ENCODE data around the gene TCEAL2. TPM values are rescaled to one million over a fixed set of nuclear protein-coding genes. Genes with fewer than 3 reads are reported as not detected.
"Not testable (repeated sequence)": the region's sequence is repeated elsewhere in the genome, so short reads cannot be mapped to it uniquely, and the experiment has no call there.

Gene TCEAL2
- total RNA-seq, 1 donor from 2014 or later = 0.47 TPM

DNA sequence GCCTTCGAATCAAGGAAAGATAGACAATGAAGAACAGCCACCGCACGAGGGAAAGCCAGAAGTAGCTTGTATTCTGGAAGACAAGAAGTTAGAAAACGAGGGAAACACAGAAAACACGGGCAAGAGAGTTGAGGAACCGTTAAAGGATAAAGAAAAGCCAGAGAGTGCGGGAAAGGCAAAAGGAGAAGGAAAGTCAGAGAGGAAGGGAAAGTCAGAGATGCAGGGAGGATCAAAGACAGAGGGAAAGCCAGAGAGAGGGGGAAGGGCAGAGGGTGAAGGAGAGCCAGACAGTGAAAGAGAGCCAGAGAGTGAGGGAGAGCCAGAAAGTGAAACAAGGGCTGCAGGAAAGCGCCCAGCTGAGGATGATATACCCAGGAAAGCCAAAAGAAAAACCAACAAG is 1.4 kb downstream of the TCEAL2 start:
- intact Hi-C loops (cut with micrococcal nuclease) = no loop called here
- no peak overlapping the region for H3K4me3 ChIP-seq
- no peak for DNase-seq
- H3K4me1 ChIP-seq = no peaks in the 10 kb centered on the region
- no peaks in the 10 kb centered on the region for H3K9me3 ChIP-seq (replicated peaks)
- H3K27me3 ChIP-seq (ENCODE audit: low read depth) = peaks cover 37% of the 10 kb centered on the region
- H3K27ac ChIP-seq (replicated peaks) = no peak overlapping the region
- TF ChIP-seq, protein P1, sequence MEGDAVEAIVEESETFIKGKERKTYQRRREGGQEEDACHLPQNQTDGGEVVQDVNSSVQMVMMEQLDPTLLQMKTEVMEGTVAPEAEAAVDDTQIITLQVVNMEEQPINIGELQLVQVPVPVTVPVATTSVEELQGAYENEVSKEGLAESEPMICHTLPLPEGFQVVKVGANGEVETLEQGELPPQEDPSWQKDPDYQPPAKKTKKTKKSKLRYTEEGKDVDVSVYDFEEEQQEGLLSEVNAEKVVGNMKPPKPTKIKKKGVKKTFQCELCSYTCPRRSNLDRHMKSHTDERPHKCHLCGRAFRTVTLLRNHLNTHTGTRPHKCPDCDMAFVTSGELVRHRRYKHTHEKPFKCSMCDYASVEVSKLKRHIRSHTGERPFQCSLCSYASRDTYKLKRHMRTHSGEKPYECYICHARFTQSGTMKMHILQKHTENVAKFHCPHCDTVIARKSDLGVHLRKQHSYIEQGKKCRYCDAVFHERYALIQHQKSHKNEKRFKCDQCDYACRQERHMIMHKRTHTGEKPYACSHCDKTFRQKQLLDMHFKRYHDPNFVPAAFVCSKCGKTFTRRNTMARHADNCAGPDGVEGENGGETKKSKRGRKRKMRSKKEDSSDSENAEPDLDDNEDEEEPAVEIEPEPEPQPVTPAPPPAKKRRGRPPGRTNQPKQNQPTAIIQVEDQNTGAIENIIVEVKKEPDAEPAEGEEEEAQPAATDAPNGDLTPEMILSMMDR (IDR thresholded peaks at IDR 0.05; ENCODE audit: borderline replicate concordance) = no peak
- H3K36me3 ChIP-seq = no peaks in the 10 kb centered on the region

DNA sequence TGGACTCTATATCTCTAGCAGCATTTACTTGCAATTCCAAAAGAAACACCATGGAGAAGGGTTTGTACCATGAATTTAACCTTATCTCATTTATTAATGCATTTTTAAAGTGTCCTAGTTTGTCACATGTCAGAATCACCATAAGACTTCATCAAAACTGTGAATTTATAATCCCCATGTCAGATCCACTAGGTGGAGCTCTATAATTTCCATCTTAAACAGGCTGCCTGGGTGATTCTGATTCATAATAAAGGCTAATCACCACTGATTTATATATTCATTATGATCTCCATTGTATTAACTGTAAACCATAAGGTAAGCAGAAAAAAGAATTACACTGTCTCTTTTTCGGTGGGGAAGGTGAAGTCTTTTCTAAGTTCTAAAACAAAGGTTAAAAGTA is 4.0 kb downstream of the TCEAL2 start:
- Histone ChIP-seq H3K9me3 (replicated peaks) (no peaks in the 10 kb centered on the region), H3K36me3 (no peaks in the 10 kb centered on the region), H3K27ac (replicated peaks) (no peak overlapping the region), H3K4me1 (no peaks in the 10 kb centered on the region), H3K4me3 (no peak overlapping the region), H3K27me3 (ENCODE audit: low read depth) (peaks cover 34% of the 10 kb centered on the region)
- intact Hi-C loops (cut with micrococcal nuclease) = no loop called here
- TF ChIP-seq, protein P1 (IDR thresholded peaks at IDR 0.05; ENCODE audit: borderline replicate concordance) = peak; percentile 31
- no peak for DNase-seq

DNA sequence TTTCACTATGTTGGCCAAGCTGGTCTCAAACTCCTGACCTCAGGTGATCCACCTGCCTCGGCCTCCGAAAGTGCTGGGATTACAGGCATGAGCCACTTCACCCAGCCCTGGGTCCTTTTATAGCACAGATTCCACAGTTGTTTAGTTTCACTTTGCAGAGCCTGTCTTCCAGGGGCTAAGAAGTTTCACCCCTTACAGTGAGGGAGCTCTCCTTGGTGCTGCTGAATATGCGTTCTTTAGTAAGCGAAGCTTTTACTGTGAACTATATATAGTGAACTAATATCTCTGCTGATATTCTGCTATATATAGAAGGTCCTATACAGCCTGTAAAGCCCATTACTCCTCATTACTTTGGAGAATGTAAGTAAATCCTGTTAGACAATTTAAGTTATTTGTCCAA is 12.6 kb downstream of the TCEAL2 start:
- DNase-seq = no peak
- Histone ChIP-seq H3K9me3 (replicated peaks) (no peaks in the 10 kb centered on the region), H3K4me1 (no peaks in the 10 kb centered on the region), H3K4me3 (no peak overlapping the region), H3K36me3 (no peaks in the 10 kb centered on the region), H3K27me3 (ENCODE audit: low read depth) (peaks cover 18% of the 10 kb centered on the region), H3K27ac (replicated peaks) (no peak overlapping the region)
- TF ChIP-seq, protein P1 (IDR thresholded peaks at IDR 0.05; ENCODE audit: borderline replicate concordance) = no peak
- intact Hi-C loops (cut with micrococcal nuclease) = no loop called here

DNA sequence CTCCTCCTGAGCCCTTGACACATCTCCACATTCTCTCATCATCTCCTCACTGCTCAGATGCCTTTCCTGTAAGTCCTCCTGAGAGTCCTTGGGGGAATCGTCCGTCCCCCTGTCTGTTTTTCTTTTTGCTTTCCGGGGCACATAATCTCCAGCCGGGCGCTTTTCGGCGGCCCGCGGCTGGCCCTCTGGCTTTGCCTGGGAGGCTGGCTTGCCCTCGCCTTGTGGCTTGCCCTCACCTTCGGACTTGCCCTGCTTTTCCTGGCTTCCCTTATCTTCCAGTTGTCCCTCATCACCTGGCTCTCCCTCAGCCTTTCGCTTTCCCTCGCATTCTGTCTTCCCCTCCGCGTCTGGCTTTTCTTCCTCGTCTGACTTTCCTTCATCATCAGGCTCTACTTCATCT is 15.4 kb downstream of the TCEAL2 start:
- H3K27ac ChIP-seq (replicated peaks); H3K36me3 ChIP-seq; DNase-seq; H3K9me3 ChIP-seq (replicated peaks); H3K4me3 ChIP-seq; intact Hi-C loops (cut with micrococcal nuclease); H3K4me1 ChIP-seq: not testable (repeated sequence)
- H3K27me3 ChIP-seq (ENCODE audit: low read depth) = peaks cover 40% of the 10 kb centered on the region

DNA sequence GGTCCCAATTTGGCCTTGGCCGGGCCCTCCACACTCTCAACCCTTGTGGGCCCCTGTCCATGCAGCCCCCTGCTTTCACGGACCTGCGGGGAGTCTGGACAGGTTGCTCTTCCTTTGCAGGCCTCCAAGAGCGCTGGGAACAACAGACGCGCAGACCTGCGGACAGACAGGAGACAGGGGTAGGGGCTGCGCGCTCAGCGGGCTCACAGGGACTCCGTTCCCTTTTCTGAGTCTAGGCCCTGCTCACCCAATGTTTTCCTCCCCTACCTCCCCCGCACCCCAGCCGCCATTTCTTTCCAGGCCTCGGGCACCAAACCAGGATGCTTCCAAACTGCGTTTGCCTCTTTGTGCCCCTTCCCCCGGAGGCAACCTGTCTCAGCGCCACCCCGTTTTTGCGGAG is 16.2 kb downstream of the TCEAL2 start:
- H3K9me3 ChIP-seq (replicated peaks); DNase-seq; H3K4me1 ChIP-seq; H3K4me3 ChIP-seq; intact Hi-C loops (cut with micrococcal nuclease); H3K36me3 ChIP-seq; H3K27ac ChIP-seq (replicated peaks): not testable (repeated sequence)
- H3K27me3 ChIP-seq (ENCODE audit: low read depth) = peaks cover 40% of the 10 kb centered on the region

DNA sequence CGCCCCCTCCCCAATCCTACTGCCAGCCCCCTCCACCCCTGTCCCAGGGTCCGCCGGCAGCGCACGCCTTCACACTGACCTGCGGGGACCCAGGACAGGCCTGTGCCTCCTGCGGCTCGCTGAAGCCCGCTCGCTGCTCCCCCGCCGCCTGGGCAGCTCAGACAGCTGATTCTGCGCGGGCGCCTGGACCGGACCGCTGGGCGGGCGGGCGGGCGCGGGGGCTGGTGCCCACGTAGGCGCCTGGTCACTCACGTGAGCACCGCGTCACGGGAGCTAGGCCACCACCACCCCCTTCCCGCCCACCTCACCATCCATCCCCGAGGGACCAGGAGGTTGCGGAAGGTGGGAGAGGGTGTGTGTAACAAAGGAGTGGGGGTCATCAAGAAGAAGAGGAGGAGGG is 16.8 kb downstream of the TCEAL2 start, which contains the start of gene TCEAL6:
TSS of gene TCEAL6 (minus strand) at position 208 of the 400 bp plus-strand sequence.
- H3K27ac ChIP-seq (replicated peaks); intact Hi-C loops (cut with micrococcal nuclease); H3K4me3 ChIP-seq; H3K4me1 ChIP-seq; DNase-seq; H3K36me3 ChIP-seq; H3K9me3 ChIP-seq (replicated peaks): not testable (repeated sequence)
- H3K27me3 ChIP-seq (ENCODE audit: low read depth) = peaks cover 42% of the 10 kb centered on the region

DNA sequence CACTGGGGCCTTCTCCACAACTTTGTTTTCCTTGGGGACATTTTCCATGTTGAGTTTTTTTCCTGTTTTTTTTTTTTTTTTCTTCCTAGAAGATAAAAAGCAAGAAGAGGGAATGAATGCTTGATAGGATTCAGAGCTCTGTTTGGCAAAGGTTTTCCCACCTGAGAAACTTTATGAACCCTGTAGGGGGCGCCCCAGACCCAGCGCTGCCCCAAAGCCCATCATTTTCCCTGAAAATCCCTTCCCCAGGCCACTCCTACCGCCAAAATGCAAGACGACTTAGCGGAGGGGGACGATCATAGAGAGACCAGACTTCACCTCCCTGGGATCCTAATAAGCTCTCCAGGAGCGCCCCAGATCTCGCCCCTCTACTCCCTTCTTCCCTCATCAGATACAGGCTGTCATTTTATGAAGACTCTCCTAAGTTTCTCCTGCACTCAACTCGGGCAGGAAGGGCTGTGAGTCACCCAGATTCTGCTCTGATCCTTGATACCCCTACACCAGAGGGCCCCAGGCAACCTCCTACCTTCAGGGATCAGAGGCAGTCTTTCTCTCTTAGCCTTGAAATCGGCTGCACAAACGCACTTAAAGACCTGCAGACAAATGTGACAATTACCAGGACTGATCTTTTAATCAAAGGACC is 28.9 kb downstream of the TCEAL2 start:
- no peak for DNase-seq
- Histone ChIP-seq H3K4me1 (peaks cover 4% of the 10 kb centered on the region), H3K27ac (replicated peaks) (no peak overlapping the region), H3K4me3 (no peak overlapping the region), H3K36me3 (no peaks in the 10 kb centered on the region), H3K27me3 (ENCODE audit: low read depth) (no peaks in the 10 kb centered on the region), H3K9me3 (replicated peaks) (no peaks in the 10 kb centered on the region)
- TF ChIP-seq, protein P1 (IDR thresholded peaks at IDR 0.05; ENCODE audit: borderline replicate concordance) = peak; percentile 28
- intact Hi-C loops (cut with micrococcal nuclease) = no loop called here
